Liver (tissue), 3 donors: Measurements from ENCODE around the gene DOCK10.

Experiments
- EGR1 ChIP-seq, 2 donors: IDR thresholded peaks; 2 replicates each; pipeline ENCODE4 v1.6.1; 2016 to 2018; ENCODE audit warnings: antibody characterized with exemption in 2 of 2, low read depth in 2 of 2
- FOXA1 ChIP-seq: IDR thresholded peaks from 2 replicates; pipeline ENCODE4 v1.6.1; 2016; ENCODE audit warnings: antibody characterized with exemption
- GABPA ChIP-seq, 2 donors: IDR thresholded peaks in 1 of 2; conservative IDR thresholded peaks in 1 of 2; 2 replicates each; pipeline ENCODE4 v1.6.1; 2016; ENCODE audit warnings: antibody characterized with exemption in 2 of 2, mild to moderate bottlenecking in 1 of 2, moderate library complexity in 1 of 2
- JUND ChIP-seq, 2 donors: IDR thresholded peaks; 2 replicates each; pipeline ENCODE4 v1.6.1; 2016; ENCODE audit warnings: antibody characterized with exemption in 2 of 2
- SP1 ChIP-seq: IDR thresholded peaks from 2 replicates; pipeline ENCODE4 v1.6.1; 2018; ENCODE audit warnings: antibody characterized with exemption, mild to moderate bottlenecking
- TAF1 ChIP-seq: conservative IDR thresholded peaks from 2 replicates; pipeline ENCODE4 v1.6.1; 2016; ENCODE audit warnings: antibody characterized with exemption, mild to moderate bottlenecking
- YY1 ChIP-seq: IDR thresholded peaks from 2 replicates; pipeline ENCODE4 v1.6.1; 2016; ENCODE audit warnings: antibody characterized with exemption, mild to moderate bottlenecking
- TF ChIP-seq, protein P1 (sequence below): fragments of 150-350 bp; IDR thresholded peaks from 2 replicates; pipeline ENCODE4 v1.5.1; 2017; ENCODE audit warnings: improper control_type of control experiment, low read depth, low read length; ENCODE audit not compliant: missing input control
- TF ChIP-seq, protein P2 (sequence below): IDR thresholded peaks from 2 replicates; pipeline ENCODE4 v1.6.1; 2016; ENCODE audit warnings: antibody characterized with exemption
- TF ChIP-seq, protein P3 (sequence below): IDR thresholded peaks from 2 replicates; pipeline ENCODE4 v1.6.1; 2016; ENCODE audit warnings: antibody characterized with exemption
- donor health status: healthy.
- donor health status: healthy.

DNA sequence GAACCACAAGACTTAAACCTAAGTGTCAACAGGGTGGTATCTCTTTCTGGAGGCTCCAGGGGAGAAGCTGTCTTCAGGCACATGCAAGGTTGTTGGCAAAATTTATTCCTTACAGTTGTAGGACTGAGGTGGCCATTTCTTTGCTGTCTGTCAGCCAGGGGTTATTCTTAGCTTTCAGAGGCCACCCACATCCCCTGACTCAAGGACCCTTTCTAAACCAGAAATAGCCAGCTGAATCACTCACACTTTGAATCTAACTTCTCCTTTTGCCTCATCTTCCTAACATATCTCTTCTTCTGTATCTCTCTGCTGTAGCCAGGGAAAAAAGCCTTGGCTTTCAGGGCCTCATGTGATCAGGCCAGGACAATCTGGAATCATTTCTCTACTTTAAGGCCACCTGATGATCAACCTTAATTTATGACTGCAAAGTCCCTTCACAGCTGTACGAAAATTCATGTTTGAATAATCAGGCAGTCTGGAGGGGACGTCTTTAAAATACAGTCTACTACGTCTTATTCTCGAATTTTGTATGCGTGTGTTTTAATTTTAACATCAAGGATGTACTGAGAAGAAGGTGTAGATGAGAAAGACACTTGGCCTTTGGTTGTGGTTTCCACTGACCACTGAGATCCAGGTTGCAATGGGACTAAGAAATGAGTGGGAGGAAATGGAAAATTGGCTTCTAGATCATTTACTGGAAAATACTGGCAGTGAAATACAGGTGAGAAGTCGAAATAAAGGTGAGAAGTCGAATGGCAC is 90.4 kb downstream of the DOCK10 start:
- TF ChIP-seq FOXA1 (no peak), TAF1 (no peak), EGR1 (IDR thresholded peaks at IDR 0.05; ENCODE audit: low read depth in 2 of 2) (no peak), YY1 (no peak), GABPA (IDR thresholded peaks at IDR 0.05 in 1 of 2, conservative IDR thresholded peaks at IDR 0.05 in 1 of 2) (no peak), SP1 (no peak), JUND (IDR thresholded peaks at IDR 0.05) (no peak)
- TF ChIP-seq, protein P1, sequence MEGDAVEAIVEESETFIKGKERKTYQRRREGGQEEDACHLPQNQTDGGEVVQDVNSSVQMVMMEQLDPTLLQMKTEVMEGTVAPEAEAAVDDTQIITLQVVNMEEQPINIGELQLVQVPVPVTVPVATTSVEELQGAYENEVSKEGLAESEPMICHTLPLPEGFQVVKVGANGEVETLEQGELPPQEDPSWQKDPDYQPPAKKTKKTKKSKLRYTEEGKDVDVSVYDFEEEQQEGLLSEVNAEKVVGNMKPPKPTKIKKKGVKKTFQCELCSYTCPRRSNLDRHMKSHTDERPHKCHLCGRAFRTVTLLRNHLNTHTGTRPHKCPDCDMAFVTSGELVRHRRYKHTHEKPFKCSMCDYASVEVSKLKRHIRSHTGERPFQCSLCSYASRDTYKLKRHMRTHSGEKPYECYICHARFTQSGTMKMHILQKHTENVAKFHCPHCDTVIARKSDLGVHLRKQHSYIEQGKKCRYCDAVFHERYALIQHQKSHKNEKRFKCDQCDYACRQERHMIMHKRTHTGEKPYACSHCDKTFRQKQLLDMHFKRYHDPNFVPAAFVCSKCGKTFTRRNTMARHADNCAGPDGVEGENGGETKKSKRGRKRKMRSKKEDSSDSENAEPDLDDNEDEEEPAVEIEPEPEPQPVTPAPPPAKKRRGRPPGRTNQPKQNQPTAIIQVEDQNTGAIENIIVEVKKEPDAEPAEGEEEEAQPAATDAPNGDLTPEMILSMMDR: no peak
- TF ChIP-seq, protein P2, sequence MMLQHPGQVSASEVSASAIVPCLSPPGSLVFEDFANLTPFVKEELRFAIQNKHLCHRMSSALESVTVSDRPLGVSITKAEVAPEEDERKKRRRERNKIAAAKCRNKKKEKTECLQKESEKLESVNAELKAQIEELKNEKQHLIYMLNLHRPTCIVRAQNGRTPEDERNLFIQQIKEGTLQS: no peak
- TF ChIP-seq, protein P3, sequence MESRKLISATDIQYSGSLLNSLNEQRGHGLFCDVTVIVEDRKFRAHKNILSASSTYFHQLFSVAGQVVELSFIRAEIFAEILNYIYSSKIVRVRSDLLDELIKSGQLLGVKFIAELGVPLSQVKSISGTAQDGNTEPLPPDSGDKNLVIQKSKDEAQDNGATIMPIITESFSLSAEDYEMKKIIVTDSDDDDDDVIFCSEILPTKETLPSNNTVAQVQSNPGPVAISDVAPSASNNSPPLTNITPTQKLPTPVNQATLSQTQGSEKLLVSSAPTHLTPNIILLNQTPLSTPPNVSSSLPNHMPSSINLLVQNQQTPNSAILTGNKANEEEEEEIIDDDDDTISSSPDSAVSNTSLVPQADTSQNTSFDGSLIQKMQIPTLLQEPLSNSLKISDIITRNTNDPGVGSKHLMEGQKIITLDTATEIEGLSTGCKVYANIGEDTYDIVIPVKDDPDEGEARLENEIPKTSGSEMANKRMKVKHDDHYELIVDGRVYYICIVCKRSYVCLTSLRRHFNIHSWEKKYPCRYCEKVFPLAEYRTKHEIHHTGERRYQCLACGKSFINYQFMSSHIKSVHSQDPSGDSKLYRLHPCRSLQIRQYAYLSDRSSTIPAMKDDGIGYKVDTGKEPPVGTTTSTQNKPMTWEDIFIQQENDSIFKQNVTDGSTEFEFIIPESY: no peak
